CD14-positive monocyte (primary cell): ENCODE measurements around the gene SELENBP1. TPM values are rescaled to one million over a fixed set of nuclear protein-coding genes. Genes with fewer than 3 reads are reported as not detected.

Source experiments
- DNase-seq, 3 donors: peaks; one replicate each; pipeline ENCODE4 v3.0.0-alpha.2; 2011 to 2022
- H2AFZ ChIP-seq: 2 replicates; pipeline ENCODE4 v1.6.0; 2012; ENCODE audit warnings: mild to moderate bottlenecking, low read depth, low read length, inconsistent platforms; ENCODE audit not compliant: insufficient read depth, poor library complexity, severe bottlenecking
- H3K27ac ChIP-seq, 2 donors: 1 replicate in 1 of 2; 2 replicates in 1 of 2; pipeline ENCODE4 v1.5.1; 2012 to 2013; ENCODE audit warnings: low read length in 2 of 2, control low read depth in 1 of 2, inconsistent platforms in 1 of 2, low read depth in 1 of 2, mild to moderate bottlenecking in 1 of 2
- H3K27me3 ChIP-seq, 2 donors: one replicate each; pipeline versions ENCODE4 v1.6.0 to v1.6.1; 2011 to 2013; ENCODE audit warnings: low read length in 2 of 2; ENCODE audit not compliant: control insufficient read depth in 2 of 2, insufficient read depth in 2 of 2
- H3K36me3 ChIP-seq, 2 donors: replicated peaks in 1 of 2; 1 replicate in 1 of 2; 2 replicates in 1 of 2; pipeline versions ENCODE4 v1.5.1 to v1.6.1; 2012 to 2013; ENCODE audit warnings: low read length in 2 of 2, control low read depth in 1 of 2, inconsistent platforms in 1 of 2, mild to moderate bottlenecking in 1 of 2; ENCODE audit not compliant: insufficient read depth in 2 of 2, control insufficient read depth in 1 of 2
- H3K4me1 ChIP-seq, 2 donors: 1 replicate in 1 of 2; 2 replicates in 1 of 2; pipeline versions ENCODE4 v1.5.1 to v1.6.1; 2012 to 2013; ENCODE audit warnings: low read length in 2 of 2, control low read depth in 1 of 2, inconsistent platforms in 1 of 2, mild to moderate bottlenecking in 1 of 2, moderate library complexity in 1 of 2; ENCODE audit not compliant: insufficient read depth in 2 of 2, control insufficient read depth in 1 of 2
- H3K4me2 ChIP-seq: replicated peaks from 2 replicates; pipeline ENCODE3; 2012; ENCODE audit warnings: low read length, moderate library complexity, mild to moderate bottlenecking; ENCODE audit not compliant: poor library complexity, severe bottlenecking; ENCODE audit errors: extremely low read depth
- H3K4me3 ChIP-seq, 3 experiments: fragments of 200-600 bp in 1 of 3; sonication (generic) in 1 of 3; replicated peaks in 1 of 3; 1 replicate in 2 of 3; 2 replicates in 1 of 3; pipeline ENCODE4 v1.5.1; 2011 to 2013; ENCODE audit warnings: low read length in 3 of 3, mild to moderate bottlenecking in 3 of 3, control low read depth in 2 of 3, low read depth in 2 of 3, inconsistent platforms in 1 of 3, moderate library complexity in 1 of 3
- H3K79me2 ChIP-seq: 2 replicates; pipeline ENCODE4 v1.6.0; 2012; ENCODE audit warnings: mild to moderate bottlenecking, control low read depth, inconsistent platforms, low read length, moderate library complexity; ENCODE audit not compliant: insufficient read depth
- H3K9ac ChIP-seq: 2 replicates; pipeline ENCODE4 v1.6.0; 2017; ENCODE audit warnings: low read length, mild to moderate bottlenecking; ENCODE audit not compliant: insufficient read depth, poor library complexity, severe bottlenecking
- H3K9me3 ChIP-seq, 2 donors: replicated peaks in 1 of 2; 1 replicate in 1 of 2; 2 replicates in 1 of 2; pipeline versions ENCODE4 v1.5.1 to v1.6.1; 2012 to 2013; ENCODE audit warnings: low read length in 2 of 2, control low read depth in 1 of 2; ENCODE audit not compliant: control insufficient read depth in 1 of 2, insufficient read depth in 1 of 2
- H4K20me1 ChIP-seq: 2 replicates; pipeline ENCODE4 v1.6.0; 2012; ENCODE audit warnings: mild to moderate bottlenecking, low read length, control low read depth, moderate library complexity; ENCODE audit not compliant: insufficient read depth
- H3K27ac Mint-ChIP-seq, 7 donors: one replicate each; pipeline ENCODE4 v1.8.0; 2020; ENCODE audit warnings: mild to moderate bottlenecking in 7 of 7, mixed read lengths in 7 of 7, moderate library complexity in 6 of 7, inconsistent platforms in 2 of 7
- H3K27me3 Mint-ChIP-seq, 3 donors: one replicate each; pipeline ENCODE4 v1.8.0; 2021 to 2022; ENCODE audit warnings: low read depth in 3 of 3, mild to moderate bottlenecking in 3 of 3, mixed read lengths in 3 of 3, moderate library complexity in 3 of 3, inconsistent platforms in 1 of 3
- H3K36me3 Mint-ChIP-seq, 2 donors: one replicate each; pipeline ENCODE4 v1.8.0; 2020; ENCODE audit warnings: mixed read lengths in 2 of 2, inconsistent platforms in 1 of 2, mild to moderate bottlenecking in 1 of 2
- H3K4me1 Mint-ChIP-seq: one replicate; pipeline ENCODE4 v1.8.0; 2020; ENCODE audit warnings: mild to moderate bottlenecking, mixed read lengths
- H3K4me3 Mint-ChIP-seq, 2 donors: one replicate each; pipeline ENCODE4 v1.8.0; 2020; ENCODE audit warnings: mild to moderate bottlenecking in 2 of 2, mixed read lengths in 2 of 2, moderate library complexity in 1 of 2
- H3K9me3 Mint-ChIP-seq, 7 donors: one replicate each; pipeline ENCODE4 v1.8.0; 2020 to 2022; ENCODE audit warnings: mixed read lengths in 7 of 7, mild to moderate bottlenecking in 6 of 7, moderate library complexity in 6 of 7, inconsistent platforms in 2 of 7
- WGBS: methylation state at CpG from one replicate; pipeline ENCODE4 v1.1.5; 2013; ENCODE audit warnings: missing lambda C conversion rate; ENCODE audit not compliant: insufficient coverage; 5-methylcytosine and 5-hydroxymethylcytosine counted together
- intact Hi-C, 2 donors: fragments of 100-400 bp; cut with micrococcal nuclease; formaldehyde crosslinking; loops; one replicate each; pipeline versions ENCODE4 v1.15.0 to v1.15.1; 2023
- polyA plus RNA-seq, 3 donors: library from polyadenylated mRNA; depleted of rRNA in 1 of 3; unstranded in 2 of 3; stranded (reverse) in 1 of 3; fragments of 300-500 nt in 2 of 3; fragments of >200 nt in 1 of 3; fragmentation: Illumina TruSeq in 2 of 3; gene quantifications; 1 replicate in 2 of 3; 2 replicates in 1 of 3; pipeline ENCODE4 v1.2.3, GENCODE V29; 2012 to 2021
- TF ChIP-seq, protein P1 (sequence below): fragments of 200-600 bp; IDR thresholded peaks from one replicate; pipeline ENCODE4 v1.8.0; 2022; ENCODE audit warnings: antibody characterized with exemption, mild to moderate bottlenecking

SELENBP1 gene
- polyA plus RNA-seq, 3 donors = 0.61 to 0.79 TPM; not detected in 1

GRCh38 chr1:151324390-151324930, 48.0 kb downstream of the SELENBP1 start:
- H3K79me2 ChIP-seq = peaks cover 71% of the 10 kb centered on the region
- H3K9me3 ChIP-seq = no peaks in the 10 kb centered on the region
- no peak overlapping the region for H3K4me2 ChIP-seq
- H3K27ac ChIP-seq = peak overlapping the region in 1 of 2 donors; percentile 86
- no peak overlapping the region for H3K9ac ChIP-seq
- peaks cover 38% of the 10 kb centered on the region for H3K4me1 Mint-ChIP-seq
- no peak overlapping the region for H3K4me3 Mint-ChIP-seq
- H3K36me3 Mint-ChIP-seq = peaks cover 39 to 53% of the 10 kb centered on the region in 2 donors
- intact Hi-C loops = no loop called here
- H3K4me1 ChIP-seq = peaks cover 30 to 35% of the 10 kb centered on the region in 2 donors
- peak overlapping the region in 4 of 7 donors; percentile 8 to 83 (median 36) for H3K27ac Mint-ChIP-seq
- H3K36me3 ChIP-seq = peaks cover 36 to 51% of the 10 kb centered on the region in 2 donors
- H4K20me1 ChIP-seq = peaks cover 46% of the 10 kb centered on the region
- no peak overlapping the region for H2AFZ ChIP-seq
- H3K9me3 Mint-ChIP-seq = peaks cover 0 to 2% (median 0%) of the 10 kb centered on the region in 7 donors
- TF ChIP-seq, protein P1, sequence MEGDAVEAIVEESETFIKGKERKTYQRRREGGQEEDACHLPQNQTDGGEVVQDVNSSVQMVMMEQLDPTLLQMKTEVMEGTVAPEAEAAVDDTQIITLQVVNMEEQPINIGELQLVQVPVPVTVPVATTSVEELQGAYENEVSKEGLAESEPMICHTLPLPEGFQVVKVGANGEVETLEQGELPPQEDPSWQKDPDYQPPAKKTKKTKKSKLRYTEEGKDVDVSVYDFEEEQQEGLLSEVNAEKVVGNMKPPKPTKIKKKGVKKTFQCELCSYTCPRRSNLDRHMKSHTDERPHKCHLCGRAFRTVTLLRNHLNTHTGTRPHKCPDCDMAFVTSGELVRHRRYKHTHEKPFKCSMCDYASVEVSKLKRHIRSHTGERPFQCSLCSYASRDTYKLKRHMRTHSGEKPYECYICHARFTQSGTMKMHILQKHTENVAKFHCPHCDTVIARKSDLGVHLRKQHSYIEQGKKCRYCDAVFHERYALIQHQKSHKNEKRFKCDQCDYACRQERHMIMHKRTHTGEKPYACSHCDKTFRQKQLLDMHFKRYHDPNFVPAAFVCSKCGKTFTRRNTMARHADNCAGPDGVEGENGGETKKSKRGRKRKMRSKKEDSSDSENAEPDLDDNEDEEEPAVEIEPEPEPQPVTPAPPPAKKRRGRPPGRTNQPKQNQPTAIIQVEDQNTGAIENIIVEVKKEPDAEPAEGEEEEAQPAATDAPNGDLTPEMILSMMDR = no peak
- DNase-seq = no peak
- no peak overlapping the region for H3K4me3 ChIP-seq
- no peaks in the 10 kb centered on the region for H3K27me3 ChIP-seq
- peaks cover 0 to 1% (median 0%) of the 10 kb centered on the region in 3 donors for H3K27me3 Mint-ChIP-seq
- WGBS = 100% methylated on average over 1 of the region's 4 CpGs

DNA sequence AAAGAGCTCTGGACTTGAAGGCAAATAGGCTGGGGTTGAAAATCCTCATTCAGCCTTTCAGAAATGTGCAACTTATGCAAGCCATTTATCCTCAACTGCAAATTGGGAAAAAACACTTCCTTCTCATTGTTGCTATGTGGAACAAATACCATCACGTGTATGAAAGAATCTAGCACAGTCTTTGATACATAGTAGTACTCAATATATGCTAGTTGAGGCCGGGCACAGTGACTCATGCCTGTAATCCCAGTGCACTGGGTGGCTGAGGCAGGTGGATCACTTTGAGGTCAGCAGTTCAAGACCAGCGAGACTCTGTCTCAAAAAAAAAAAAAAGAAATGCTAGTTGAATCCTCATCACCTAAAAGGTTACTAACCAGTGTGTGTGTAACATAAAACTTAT, 53.5 kb downstream of the SELENBP1 start:
- Mint-ChIP-seq H3K4me3 (no peak overlapping the region), H3K27ac (peak overlapping the region in 2 of 7 donors; percentile 53 to 67), H3K4me1 (peaks cover 2% of the 10 kb centered on the region), H3K36me3 (peaks cover 66 to 85% of the 10 kb centered on the region in 2 donors), H3K27me3 (no peaks in the 10 kb centered on the region), H3K9me3 (peaks cover 0 to 3% (median 0%) of the 10 kb centered on the region in 7 donors)
- no peak for DNase-seq
- no CpG with 5 or more reads among the region's 3 CpGs for WGBS
- Histone ChIP-seq H3K27me3 (no peaks in the 10 kb centered on the region), H2AFZ (no peak overlapping the region), H3K27ac (peak overlapping the region in 1 of 2 donors; percentile 38), H3K4me3 (no peak overlapping the region), H3K4me2 (no peak overlapping the region), H3K9me3 (no peaks in the 10 kb centered on the region), H3K9ac (no peak overlapping the region), H3K79me2 (peaks cover 74% of the 10 kb centered on the region), H3K36me3 (peaks cover 77 to 91% of the 10 kb centered on the region in 2 donors), H3K4me1 (no peaks in the 10 kb centered on the region), H4K20me1 (peaks cover 74% of the 10 kb centered on the region)
- TF ChIP-seq, protein P1 = no peak
- intact Hi-C loops = no loop called here
